DND-41 (cell line): Measurements from ENCODE around the gene CRYGA.

ENCODE experiments used
- ATAC-seq: fragments of 200-7000 bp; cut with Tn5 transposase; 3 replicates; pipeline ENCODE4 v1.9.1; 2021; ENCODE audit warnings: low read depth; ENCODE audit not compliant: insufficient read depth
- DNase-seq: peaks from one replicate; pipeline ENCODE4 v3.0.0-alpha.2; 2020
- H2AFZ ChIP-seq: 2 replicates; pipeline ENCODE4 v1.6.0; 2012; ENCODE audit warnings: low read depth, low read length
- H3K27ac ChIP-seq: 2 replicates; pipeline ENCODE4 v1.5.1; 2012; ENCODE audit warnings: low read length, inconsistent platforms
- H3K27me3 ChIP-seq: fragments of 200-600 bp; sonication (generic); 2 replicates; pipeline ENCODE4 v1.6.0; 2012; ENCODE audit warnings: low read length, mild to moderate bottlenecking, inconsistent platforms; ENCODE audit not compliant: insufficient read depth, poor library complexity
- H3K36me3 ChIP-seq: 2 replicates; pipeline ENCODE4 v1.5.1; 2012; ENCODE audit warnings: low read length, inconsistent platforms; ENCODE audit not compliant: insufficient read depth
- H3K4me1 ChIP-seq: 2 replicates; pipeline ENCODE4 v1.5.1; 2012; ENCODE audit warnings: mild to moderate bottlenecking, low read length; ENCODE audit not compliant: insufficient read depth
- H3K4me2 ChIP-seq: 2 replicates; pipeline ENCODE4 v1.6.0; 2012; ENCODE audit warnings: mild to moderate bottlenecking, moderate library complexity, low read length, inconsistent platforms; ENCODE audit not compliant: insufficient read depth
- H3K4me3 ChIP-seq, 2 experiments: fragments of 200-600 bp in 1 of 2; shearing (Covaris generic) in 1 of 2; 2 replicates each; pipeline ENCODE4 v1.5.1; 2012 to 2016; ENCODE audit warnings: inconsistent platforms in 2 of 2, low read length in 2 of 2, mild to moderate bottlenecking in 2 of 2, low read depth in 1 of 2, moderate library complexity in 1 of 2
- H3K79me2 ChIP-seq: 2 replicates; pipeline ENCODE4 v1.6.0; 2012; ENCODE audit warnings: low read length, inconsistent platforms; ENCODE audit not compliant: insufficient read depth
- H3K9ac ChIP-seq: 2 replicates; pipeline ENCODE4 v1.6.0; 2012; ENCODE audit warnings: low read depth, mild to moderate bottlenecking, inconsistent platforms, low read length, moderate library complexity
- H3K9me3 ChIP-seq: 2 replicates; pipeline ENCODE4 v1.5.1; 2012; ENCODE audit warnings: low read length, moderate library complexity, mild to moderate bottlenecking, inconsistent platforms; ENCODE audit not compliant: insufficient read depth, severe bottlenecking
- H4K20me1 ChIP-seq: 2 replicates; pipeline ENCODE4 v1.6.0; 2012; ENCODE audit warnings: low read length; ENCODE audit not compliant: insufficient read depth
- CTCF ChIP-seq: IDR thresholded peaks from 2 replicates; pipeline ENCODE4 v1.5.1; 2012; ENCODE audit warnings: borderline replicate concordance, low read length, moderate library complexity, mild to moderate bottlenecking; ENCODE audit not compliant: poor library complexity, severe bottlenecking; ENCODE audit errors: extremely low read depth
- EZH2 ChIP-seq: IDR thresholded peaks from 3 replicates; pipeline ENCODE4 v1.6.1; 2012; ENCODE audit warnings: borderline replicate concordance, low read depth, mild to moderate bottlenecking, moderate library complexity, low read length, inconsistent platforms; ENCODE audit not compliant: severe bottlenecking

Gene CRYGA

DNA sequence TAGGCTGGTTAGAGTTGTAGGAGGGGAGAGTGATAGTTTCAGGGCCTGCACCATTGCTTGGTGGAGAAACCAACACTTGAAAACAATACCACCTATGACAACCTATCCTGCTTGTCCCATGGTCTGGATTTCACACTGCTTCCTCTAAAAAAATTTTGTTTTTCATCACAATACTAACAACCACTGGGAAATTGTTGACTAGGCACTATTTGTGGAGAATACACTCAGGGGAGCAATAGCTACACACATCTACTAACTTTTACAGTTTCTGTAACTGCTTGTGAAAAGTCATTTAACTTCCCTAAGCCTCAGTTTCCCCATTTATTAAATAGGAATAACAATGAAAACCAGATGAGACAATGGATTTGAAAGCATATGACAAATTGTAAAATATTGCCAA, 13.3 kb downstream of the CRYGA start:
- H3K4me3 ChIP-seq = no peak overlapping the region
- H3K4me1 ChIP-seq = no peaks in the 10 kb centered on the region
- H4K20me1 ChIP-seq = no peaks in the 10 kb centered on the region
- no peaks in the 10 kb centered on the region for H3K27me3 ChIP-seq
- no peak overlapping the region for H3K27ac ChIP-seq
- H2AFZ ChIP-seq = no peak overlapping the region
- no peak for ATAC-seq
- DNase-seq = no peak
- no peak overlapping the region for H3K9ac ChIP-seq
- TF ChIP-seq EZH2 (no peak), CTCF (no peak)
- H3K79me2 ChIP-seq = no peaks in the 10 kb centered on the region
- H3K4me2 ChIP-seq = no peak overlapping the region
- H3K9me3 ChIP-seq = no peaks in the 10 kb centered on the region
- no peaks in the 10 kb centered on the region for H3K36me3 ChIP-seq

GRCh38 chr2:208148803-208149202, 14.6 kb downstream of the CRYGA start:
- Histone ChIP-seq H3K79me2 (no peaks in the 10 kb centered on the region), H3K27ac (no peak overlapping the region), H3K9me3 (no peaks in the 10 kb centered on the region), H3K27me3 (no peaks in the 10 kb centered on the region), H2AFZ (no peak overlapping the region), H3K36me3 (no peaks in the 10 kb centered on the region), H4K20me1 (no peaks in the 10 kb centered on the region), H3K9ac (no peak overlapping the region), H3K4me1 (no peaks in the 10 kb centered on the region), H3K4me3 (no peak overlapping the region), H3K4me2 (no peak overlapping the region)
- no peak for ATAC-seq
- DNase-seq = no peak
- TF ChIP-seq EZH2 (no peak), CTCF (no peak)

DNA sequence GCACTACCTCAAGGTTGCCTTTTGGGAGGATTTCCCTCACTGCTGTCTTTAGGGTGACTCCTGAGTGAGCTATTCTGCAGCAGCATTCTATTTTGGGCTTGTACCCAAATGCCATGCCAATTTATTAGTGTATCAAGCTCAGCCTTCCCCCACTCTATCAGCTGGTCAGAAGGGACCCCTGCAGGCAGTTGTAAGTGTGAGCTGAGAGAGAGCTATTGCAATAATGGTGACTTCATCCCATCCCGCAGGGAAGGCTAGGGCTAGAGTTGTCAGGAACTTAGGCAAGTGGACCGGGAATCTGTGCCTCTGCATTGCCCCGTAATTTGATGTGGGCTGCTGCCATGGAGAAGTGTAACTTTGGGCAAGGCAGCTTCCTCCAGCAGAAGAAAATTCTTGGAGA, 15.6 kb downstream of the CRYGA start:
- Histone ChIP-seq H3K36me3 (no peaks in the 10 kb centered on the region), H3K27me3 (no peaks in the 10 kb centered on the region), H3K4me1 (no peaks in the 10 kb centered on the region), H4K20me1 (no peaks in the 10 kb centered on the region), H3K4me3 (no peak overlapping the region), H3K4me2 (no peak overlapping the region), H3K79me2 (no peaks in the 10 kb centered on the region), H3K27ac (no peak overlapping the region), H2AFZ (no peak overlapping the region), H3K9ac (no peak overlapping the region), H3K9me3 (no peaks in the 10 kb centered on the region)
- no peak for TF ChIP-seq EZH2
- no peak for TF ChIP-seq CTCF
- no peak for DNase-seq
- ATAC-seq = no peak

DNA sequence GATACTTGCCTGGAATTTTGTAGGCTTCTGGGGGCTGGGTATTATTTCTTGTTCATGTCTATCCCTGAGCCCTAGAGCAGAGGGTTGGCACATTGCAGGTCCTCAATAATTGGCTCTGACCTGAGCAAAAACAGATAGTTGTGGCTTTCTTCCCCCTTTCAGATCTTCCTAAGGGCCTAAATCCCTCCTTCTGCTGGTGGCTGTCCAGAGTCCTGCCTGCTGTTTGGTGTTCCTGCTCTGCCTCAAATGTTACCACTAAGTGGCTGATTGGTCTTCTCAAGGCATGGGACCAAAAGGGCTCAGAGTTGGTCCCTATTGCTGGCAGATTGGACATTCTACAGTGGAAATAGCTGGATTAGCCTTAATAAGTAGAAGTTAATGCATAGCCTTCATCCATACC, 16.4 kb downstream of the CRYGA start:
- H3K9ac ChIP-seq = no peak overlapping the region
- ATAC-seq (no peak), DNase-seq (no peak)
- no peak overlapping the region for H3K4me2 ChIP-seq
- no peaks in the 10 kb centered on the region for H3K79me2 ChIP-seq
- H3K9me3 ChIP-seq = no peaks in the 10 kb centered on the region
- no peak overlapping the region for H3K27ac ChIP-seq
- no peaks in the 10 kb centered on the region for H4K20me1 ChIP-seq
- TF ChIP-seq CTCF (no peak), EZH2 (no peak)
- no peaks in the 10 kb centered on the region for H3K27me3 ChIP-seq
- no peak overlapping the region for H2AFZ ChIP-seq
- H3K36me3 ChIP-seq = no peaks in the 10 kb centered on the region
- H3K4me1 ChIP-seq = no peaks in the 10 kb centered on the region
- H3K4me3 ChIP-seq = no peak overlapping the region
